ENCODE data around the gene ABHD2.

ABHD2 gene

GRCh38 chr15:89051875-89052274 is 36.4 kb upstream of the ABHD2 start:
- H3K4me3 ChIP-seq (ENCODE audit: low read depth, low read length): no peak overlapping the region
- DNase-seq (ENCODE audit: low read depth): no peak
- TF ChIP-seq CTCF (IDR thresholded peaks at IDR 0.05; ENCODE audit: low read depth, low read length): no peak

- peak; percentile 88 for DNase-seq (ENCODE audit: low read depth)
- no peak overlapping the region for H3K4me3 ChIP-seq (ENCODE audit: low read depth, low read length)
These were observed 35.8 kb upstream of the ABHD2 start for GRCh38 chr15:89052474-89052873.

GRCh38 chr15:89054873-89055272 is 33.4 kb upstream of the ABHD2 start:
- no peak for DNase-seq (ENCODE audit: low read depth)
- H3K4me3 ChIP-seq (ENCODE audit: low read depth, low read length): no peak overlapping the region
- TF ChIP-seq CTCF (IDR thresholded peaks at IDR 0.05; ENCODE audit: low read depth, low read length) (no peak), MAX (IDR thresholded peaks at IDR 0.05; ENCODE audit: low read depth, low read length) (no peak), MYC (IDR thresholded peaks at IDR 0.05; ENCODE audit: low read depth, low read length) (no peak), POLR2A (IDR thresholded peaks at IDR 0.05; ENCODE audit: extremely low read depth, insufficient read length) (no peak)

More at GRCh38 chr15:89052474-89052873, 35.8 kb upstream of the ABHD2 start:
- TF ChIP-seq POLR2A (IDR thresholded peaks at IDR 0.05; ENCODE audit: extremely low read depth, insufficient read length) (no peak), MYC (IDR thresholded peaks at IDR 0.05; ENCODE audit: low read depth, low read length) (no peak), MAX (IDR thresholded peaks at IDR 0.05; ENCODE audit: low read depth, low read length) (no peak), CTCF (IDR thresholded peaks at IDR 0.05; ENCODE audit: low read depth, low read length) (no peak)

GRCh38 chr15:89057506-89058133 is 30.6 kb upstream of the ABHD2 start:
- H3K4me3 ChIP-seq (ENCODE audit: low read depth, low read length): no peak overlapping the region
- peak; percentile 78 for DNase-seq (ENCODE audit: low read depth)
- TF ChIP-seq CTCF (IDR thresholded peaks at IDR 0.05; ENCODE audit: low read depth, low read length): peak; percentile 99
- peak; percentile 82 for TF ChIP-seq MAX (IDR thresholded peaks at IDR 0.05; ENCODE audit: low read depth, low read length)
- TF ChIP-seq POLR2A (IDR thresholded peaks at IDR 0.05; ENCODE audit: extremely low read depth, insufficient read length): no peak
- peak; percentile 89 for TF ChIP-seq MYC (IDR thresholded peaks at IDR 0.05; ENCODE audit: low read depth, low read length)

GRCh38 chr15:89058376-89058775 is 29.9 kb upstream of the ABHD2 start:
- no peak for TF ChIP-seq MYC (IDR thresholded peaks at IDR 0.05; ENCODE audit: low read depth, low read length)
- TF ChIP-seq POLR2A (IDR thresholded peaks at IDR 0.05; ENCODE audit: extremely low read depth, insufficient read length): no peak
- no peak overlapping the region for H3K4me3 ChIP-seq (ENCODE audit: low read depth, low read length)
- DNase-seq (ENCODE audit: low read depth): no peak

- no peak overlapping the region for H3K4me3 ChIP-seq (ENCODE audit: low read depth, low read length)
- TF ChIP-seq MYC (IDR thresholded peaks at IDR 0.05; ENCODE audit: low read depth, low read length): no peak
- no peak for TF ChIP-seq CTCF (IDR thresholded peaks at IDR 0.05; ENCODE audit: low read depth, low read length)
- no peak for TF ChIP-seq MAX (IDR thresholded peaks at IDR 0.05; ENCODE audit: low read depth, low read length)
- no peak for TF ChIP-seq POLR2A (IDR thresholded peaks at IDR 0.05; ENCODE audit: extremely low read depth, insufficient read length)
- no peak for DNase-seq (ENCODE audit: low read depth)
These were observed 29.3 kb upstream of the ABHD2 start for GRCh38 chr15:89058876-89059405.
